NAMALWA (cell line): ENCODE results near the gene DOC2A.
"Not testable (repeated sequence)": the region's sequence is repeated elsewhere in the genome, so short reads cannot be mapped to it uniquely, and the experiment has no call there.

Experiments
- DNase-seq: peaks from one replicate; pipeline ENCODE4 v3.0.0-alpha.2; 2015; ENCODE audit warnings: low spot score

The DOC2A gene

DNA sequence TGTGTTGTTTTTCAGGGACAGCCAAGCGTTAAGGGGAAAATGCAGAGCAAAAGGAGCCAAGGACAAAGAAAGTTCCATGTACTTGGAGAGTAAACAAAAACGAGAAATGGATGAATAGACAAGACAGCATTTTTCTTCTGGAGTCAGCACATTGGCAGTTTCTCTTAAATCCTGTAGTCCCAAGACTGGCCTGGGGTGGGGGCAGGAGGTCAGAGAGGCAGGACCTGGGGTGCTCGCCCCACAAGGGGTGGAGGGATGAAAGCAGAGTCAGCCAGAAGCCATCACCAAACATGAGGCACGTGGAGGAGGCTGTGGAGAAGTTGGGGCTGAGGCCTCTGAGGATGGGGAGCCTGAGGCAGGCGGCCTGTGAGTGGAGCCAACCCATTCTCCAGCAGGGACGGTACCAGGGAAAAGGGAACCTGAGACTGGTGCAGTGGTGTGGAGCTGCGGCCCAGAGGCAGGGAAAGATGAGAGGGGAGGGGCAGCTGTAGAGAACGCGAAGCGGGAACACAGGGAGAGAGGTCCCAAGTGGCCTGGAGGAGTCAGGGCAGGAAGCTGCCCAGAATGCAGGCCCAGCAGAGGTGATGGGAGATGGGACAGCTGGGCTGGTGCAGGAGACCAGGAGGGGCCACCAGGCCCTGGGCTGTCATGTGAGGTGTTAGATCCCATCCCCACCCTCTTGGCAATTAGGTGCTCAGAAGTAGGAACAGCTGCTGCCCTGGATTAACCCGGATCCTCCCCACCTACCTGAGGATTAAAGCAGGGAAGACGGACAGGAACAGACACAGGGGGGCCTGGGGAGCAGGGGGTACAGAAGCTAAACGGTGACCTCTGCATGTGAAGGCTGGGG lies 17.0 kb upstream of the DOC2A start:
- no peak for DNase-seq

GRCh38 chr16:30026449-30026848 lies 15.6 kb upstream of the DOC2A start:
- no peak for DNase-seq

DNA sequence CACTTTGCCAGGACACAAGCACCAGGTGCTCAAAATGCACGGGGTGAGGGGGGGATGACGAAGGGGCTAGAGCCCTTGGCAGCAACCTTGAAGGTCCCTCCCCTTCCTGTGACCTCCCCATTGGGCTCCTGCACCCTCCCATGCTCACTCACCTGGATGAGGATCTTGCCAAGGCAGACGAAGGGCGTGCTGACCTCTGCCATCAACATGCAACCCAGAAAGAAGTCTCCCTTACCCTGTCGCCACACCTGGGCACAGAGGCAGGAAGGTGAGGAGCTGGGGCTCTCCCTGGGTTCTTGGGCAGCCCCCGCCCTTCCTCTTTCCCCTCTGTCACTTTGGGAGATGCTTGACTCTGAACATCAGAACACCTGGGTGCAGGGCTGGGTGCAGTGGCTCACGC lies 14.7 kb upstream of the DOC2A start:
- DNase-seq, result no peak

- no peak for DNase-seq
Observed at GRCh38 chr16:30025156-30025555, 14.3 kb upstream of the DOC2A start.

DNA sequence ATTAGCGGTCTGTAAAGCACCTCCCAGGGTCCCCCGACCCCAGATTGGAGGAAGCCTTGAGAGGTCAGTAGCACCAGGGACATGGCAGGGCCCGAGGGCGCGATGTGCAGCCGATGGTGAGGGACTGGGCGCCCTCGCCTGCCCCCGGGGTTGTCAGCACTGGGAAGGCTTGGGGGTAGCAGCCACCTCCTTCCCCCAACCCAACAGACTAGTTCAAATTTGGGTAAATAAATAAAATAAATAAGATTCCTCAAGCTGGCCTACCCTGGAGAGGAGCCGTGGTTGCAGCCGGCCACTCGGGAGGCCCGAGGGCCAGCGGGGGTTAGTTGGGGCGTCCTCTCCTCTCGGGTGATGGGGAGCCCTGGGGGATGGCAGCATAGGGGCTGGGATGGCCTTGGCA lies 13.6 kb upstream of the DOC2A start:
- no peak for DNase-seq

DNA sequence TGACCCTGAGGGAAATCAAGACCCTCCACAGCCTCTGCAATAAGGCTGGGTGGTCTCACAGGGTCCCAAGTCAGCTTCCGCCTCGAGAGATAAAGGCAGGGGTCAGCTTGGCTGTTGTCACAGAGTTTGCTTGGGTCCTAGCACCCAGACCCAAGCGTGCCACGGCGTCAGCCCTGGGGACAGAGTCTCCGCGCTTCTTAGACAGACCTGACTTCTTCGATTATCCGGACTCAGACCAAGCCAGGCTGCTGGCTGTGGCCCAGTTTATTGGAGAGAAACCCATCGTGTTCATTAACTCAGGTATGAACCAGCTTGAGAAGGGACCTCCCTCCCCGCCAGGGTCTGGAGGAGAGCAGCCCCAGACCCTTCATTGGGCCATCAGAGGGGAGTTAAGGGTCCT lies 12.8 kb upstream of the DOC2A start:
- DNase-seq, result no peak

DNA sequence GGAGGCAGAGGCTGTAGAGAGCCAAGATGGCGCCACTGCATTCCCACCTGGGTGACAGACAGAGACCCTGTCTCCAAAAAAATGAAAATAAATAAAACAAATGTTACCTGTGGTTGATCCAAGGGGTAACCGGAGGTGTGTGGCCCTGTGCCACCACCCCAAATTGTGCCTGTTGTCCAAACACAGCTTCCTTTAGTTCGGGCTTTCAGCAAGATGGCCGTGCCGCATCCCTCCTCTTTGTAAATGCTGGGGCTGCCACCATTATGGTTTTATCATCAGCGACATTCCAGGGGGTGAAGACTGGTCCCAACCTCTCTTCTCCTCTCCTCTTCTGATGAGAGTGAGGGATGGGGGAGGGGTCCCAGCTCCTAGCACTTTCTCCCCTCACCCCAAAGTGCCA lies 12.1 kb upstream of the DOC2A start, which contains the start of gene C16orf92:
C16orf92 (plus strand) TSS at position 312 of the 400 bp plus-strand sequence. CDS start 143 bp downstream, outside the sequence.
- no peak for DNase-seq

GRCh38 chr16:30018731-30019158 lies 7.9 kb upstream of the DOC2A start:
- DNase-seq, result no peak

- not testable (repeated sequence) for DNase-seq
Observed at GRCh38 chr16:30017937-30018336, 7.1 kb upstream of the DOC2A start.

DNA sequence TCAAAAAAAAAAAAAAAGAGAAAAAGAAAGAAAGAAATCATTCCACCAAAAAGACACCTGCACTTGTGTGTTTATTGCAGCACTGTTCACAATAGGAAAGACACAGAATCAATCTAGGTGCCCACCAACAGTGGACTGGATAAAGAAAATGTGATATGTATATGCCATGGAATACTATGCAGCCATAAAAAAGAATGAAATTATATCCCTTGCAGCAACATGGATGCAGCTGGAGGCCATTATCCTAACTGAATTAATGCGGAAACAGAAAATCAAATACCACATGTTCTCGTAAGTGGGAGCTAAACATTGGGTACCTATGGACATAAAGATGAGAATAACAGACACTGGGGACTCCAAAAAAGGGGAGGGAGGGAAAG lies 6.4 kb upstream of the DOC2A start:
- DNase-seq, result no peak

DNA sequence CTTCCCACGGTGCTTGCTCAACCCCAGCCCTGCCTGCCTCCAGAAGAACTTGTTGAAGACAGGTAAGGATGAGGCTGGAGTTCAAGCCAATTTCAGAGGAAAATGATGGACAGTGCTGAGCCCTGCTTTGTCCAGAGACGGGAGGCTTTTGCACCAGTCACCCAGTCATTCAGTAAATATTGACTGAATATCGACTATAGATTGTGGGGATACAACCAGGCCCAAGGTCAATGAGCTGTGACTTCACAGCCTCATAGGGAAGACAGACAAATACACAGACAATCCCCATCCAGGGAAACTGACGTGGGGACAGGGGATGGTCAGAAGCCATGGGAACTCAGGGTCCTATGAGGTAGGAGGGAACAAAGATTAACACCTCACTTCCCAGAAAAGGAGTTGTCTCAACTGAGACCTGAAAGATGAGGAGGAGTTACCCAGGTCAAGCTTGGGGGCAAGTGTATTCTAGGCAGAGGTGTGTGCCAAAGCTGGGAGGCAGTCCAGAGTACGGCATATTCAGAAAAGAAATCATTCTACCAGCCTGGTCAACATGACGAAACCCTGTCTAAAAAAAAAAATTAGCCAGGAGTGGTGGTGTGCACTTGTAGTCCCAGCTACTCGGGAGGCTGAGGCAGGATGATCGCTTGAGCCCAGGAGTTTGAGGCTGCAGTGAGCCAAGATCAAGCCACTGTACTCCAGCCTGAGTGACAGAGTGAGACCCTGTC lies 5.9 kb upstream of the DOC2A start:
- no peak for DNase-seq

- DNase-seq, result not testable (repeated sequence)
Observed at GRCh38 chr16:30015450-30015849, 4.6 kb upstream of the DOC2A start.

DNA sequence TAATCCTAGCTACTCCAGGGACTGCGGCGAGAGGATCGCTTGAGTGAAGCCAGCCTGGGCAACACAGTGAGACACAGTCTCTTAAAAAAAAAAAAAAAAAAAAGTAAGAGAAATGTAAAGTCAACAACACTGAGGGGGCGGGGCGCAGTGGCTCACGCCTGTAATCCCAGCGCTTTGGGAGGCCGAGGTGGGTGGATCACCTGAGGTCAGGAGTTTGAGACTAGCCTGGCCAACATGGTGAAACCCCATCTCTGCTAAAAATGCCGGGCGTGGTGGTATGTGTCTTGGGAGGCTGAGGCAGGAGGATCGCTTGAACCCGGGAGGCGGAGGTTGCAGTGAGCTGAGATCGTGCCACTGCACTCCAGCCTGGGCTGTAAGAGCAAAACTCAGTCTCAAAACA lies 1.8 kb upstream of the DOC2A start:
- not testable (repeated sequence) for DNase-seq

- DNase-seq, result no peak
Observed at GRCh38 chr16:30011714-30012504, 1.1 kb upstream of the DOC2A start.

- DNase-seq, result no peak
Observed at GRCh38 chr16:30009990-30010843, 610 bp downstream of the DOC2A start.

GRCh38 chr16:30009085-30009862 lies 1.6 kb downstream of the DOC2A start:
- DNase-seq, result no peak

DNA sequence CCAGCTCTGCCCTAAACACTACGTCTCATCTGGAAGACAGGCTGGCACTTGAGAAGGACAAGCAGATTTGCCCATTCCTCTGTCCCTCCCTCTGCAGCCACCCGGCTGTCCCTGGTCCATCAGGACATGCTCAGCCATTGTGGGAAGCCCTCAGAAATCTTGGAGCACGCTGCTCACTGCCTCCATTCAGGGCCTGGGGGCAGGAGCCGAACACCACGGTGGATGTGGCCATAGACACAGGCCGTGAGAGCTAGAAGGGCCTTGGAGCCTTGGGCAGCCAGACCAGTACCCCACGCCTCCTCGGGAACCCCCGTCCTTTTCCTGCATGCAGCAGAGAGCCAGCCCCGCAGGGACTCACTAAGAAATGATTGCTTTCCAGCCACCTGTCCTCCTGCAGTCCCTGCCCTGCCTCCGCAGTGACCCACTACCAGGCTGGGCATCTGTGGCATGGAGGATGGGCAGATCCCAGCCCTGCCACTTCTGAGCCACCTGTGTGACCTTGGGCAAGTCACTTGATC lies 3.4 kb downstream of the DOC2A start:
- DNase-seq, result no peak

DNA sequence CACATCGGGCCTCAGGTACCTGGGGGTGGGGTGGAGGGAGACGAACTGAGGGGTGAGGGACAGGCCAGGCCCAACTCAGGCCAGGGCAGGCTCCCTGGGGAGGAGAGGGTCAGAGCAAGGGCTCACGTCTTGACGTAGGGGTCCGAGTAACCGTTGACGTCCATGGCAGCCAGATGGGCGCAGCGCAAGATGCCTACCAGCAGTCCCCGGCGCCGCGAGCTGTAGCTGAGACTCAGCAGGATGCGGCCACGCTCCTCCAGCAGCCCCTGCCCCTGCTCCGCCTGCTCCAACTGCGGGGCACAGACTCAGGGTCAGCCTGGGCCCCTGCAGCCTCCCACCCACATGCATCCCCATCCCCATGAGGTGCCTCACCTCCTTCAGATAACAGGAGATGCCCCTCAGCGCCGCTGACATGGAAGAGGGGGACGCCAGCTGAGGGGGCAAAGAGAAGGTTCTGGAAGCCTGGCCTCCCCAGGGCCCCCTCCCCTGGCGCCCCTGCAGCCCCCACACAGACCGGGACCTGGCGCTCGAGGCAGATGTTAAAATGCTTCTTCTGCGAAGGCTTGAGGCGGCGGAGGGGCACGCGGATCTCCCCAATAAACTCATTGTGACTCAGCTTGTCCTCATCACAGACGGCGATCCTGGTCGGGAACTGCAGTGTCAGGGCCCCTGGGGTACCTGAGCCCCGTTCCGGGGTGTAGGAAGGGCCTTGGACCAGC lies 4.0 kb downstream of the DOC2A start:
- DNase-seq, result no peak

- no peak for DNase-seq
Observed at GRCh38 chr16:30006095-30006473, 4.7 kb downstream of the DOC2A start.
